NOMO-1 treated with dmso at 0.1 percent for 144 hours (cell line): Measurements from ENCODE around the gene TPK1.
"Not testable (repeated sequence)": the region's sequence is repeated elsewhere in the genome, so short reads cannot be mapped to it uniquely, and the experiment has no call there.

ENCODE experiments used
- DNase-seq: peaks from one replicate; lab custom pipeline; 2025; ENCODE audit not compliant: unreplicated experiment; lab: John Stamatoyannopoulos, UW

The TPK1 gene

GRCh38 chr7:144650439-144650838, 185.4 kb downstream of the TPK1 start:
- no peak for DNase-seq

- DNase-seq = no peak
Measured at GRCh38 chr7:144649120-144649519, 186.7 kb downstream of the TPK1 start.

DNA sequence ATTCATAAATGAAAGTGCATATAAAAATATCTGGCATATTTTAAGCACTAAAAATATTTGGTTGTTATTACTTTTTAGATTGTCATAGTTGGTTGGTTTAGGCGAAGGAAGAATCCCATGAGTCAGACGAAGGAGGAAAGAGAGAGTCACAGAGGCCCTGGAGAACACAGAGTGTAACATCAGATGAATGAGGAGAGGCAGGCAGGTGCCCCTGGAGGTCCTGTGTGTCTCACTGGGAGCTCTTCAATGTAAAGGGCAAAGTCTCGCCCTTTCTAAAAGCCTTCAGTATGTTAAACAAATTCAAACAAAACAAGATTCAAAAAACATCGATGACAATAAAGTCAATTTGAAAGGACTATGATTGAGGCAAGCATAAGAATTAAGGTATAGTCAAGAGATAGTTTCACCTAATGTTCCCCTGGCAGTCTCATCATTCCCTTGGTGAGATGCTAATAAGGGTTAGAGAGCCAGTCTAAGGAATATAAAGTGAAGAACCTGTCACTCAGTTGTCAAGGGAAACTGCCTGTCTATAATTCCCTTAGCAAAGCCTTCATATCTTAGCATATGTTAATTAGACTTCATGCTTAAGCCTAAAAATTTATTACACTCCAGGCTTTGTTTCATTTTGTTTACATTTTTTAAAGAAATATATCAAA, 194.3 kb downstream of the TPK1 start:
- DNase-seq = no peak

DNA sequence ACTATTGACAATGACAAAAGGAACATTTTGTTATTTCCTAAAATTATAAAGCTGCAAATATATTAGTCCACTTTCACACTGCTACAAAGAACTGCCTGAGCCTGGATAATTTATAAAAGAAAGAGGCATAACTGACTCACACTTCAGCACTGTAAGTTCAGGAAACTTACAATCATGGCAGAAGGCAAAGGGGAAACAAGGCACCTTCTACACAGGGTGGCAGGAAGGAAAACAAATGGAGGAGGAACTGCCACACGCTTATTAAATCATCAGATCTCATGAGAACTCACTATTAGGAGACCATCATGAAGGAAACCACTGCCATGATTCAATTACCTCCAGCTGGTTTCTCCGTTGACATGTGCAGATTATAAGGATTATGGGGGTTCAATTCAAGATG, 203.1 kb downstream of the TPK1 start:
- DNase-seq = no peak

GRCh38 chr7:144629598-144629997, 206.3 kb downstream of the TPK1 start:
- no peak for DNase-seq

DNA sequence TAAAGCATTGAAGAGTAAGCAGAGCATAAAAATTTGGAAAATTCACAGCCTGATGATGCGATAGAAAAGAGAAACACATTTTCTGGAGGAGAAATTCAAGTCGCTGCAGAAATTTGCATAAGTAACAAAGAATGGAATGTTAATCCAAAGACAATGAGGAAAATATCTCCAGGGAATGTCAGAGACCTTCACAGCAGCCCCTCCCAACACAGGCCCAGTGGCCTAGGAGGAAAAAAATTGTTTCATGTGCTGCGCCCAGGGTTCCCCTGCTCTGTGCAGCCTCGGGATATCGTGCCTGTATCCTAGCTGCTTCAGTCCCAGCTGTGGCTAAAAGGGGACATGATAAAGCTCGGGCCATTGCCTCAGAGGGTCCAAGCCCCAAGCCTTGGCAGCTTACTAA, 206.8 kb downstream of the TPK1 start:
- DNase-seq = no peak

DNA sequence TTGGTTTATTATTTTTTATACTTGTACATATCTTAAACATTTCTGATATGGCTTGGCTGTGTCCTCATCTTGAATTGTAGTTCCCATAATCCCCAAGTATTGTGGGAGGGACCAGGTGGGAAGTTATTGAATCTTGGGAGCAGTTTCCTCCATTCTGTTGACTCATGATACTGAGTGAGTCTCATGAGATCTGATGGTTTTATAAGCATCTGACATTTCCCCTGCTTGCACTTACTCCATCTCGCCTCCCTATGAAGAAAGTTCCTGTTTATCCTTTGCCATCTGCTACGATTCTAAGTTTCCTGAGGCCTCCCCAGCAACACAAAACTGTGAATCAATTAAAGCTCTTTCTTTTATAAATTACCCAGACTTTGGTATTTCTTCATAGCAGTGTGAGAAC, 207.7 kb downstream of the TPK1 start:
- no peak for DNase-seq

GRCh38 chr7:144622745-144623144, 213.1 kb downstream of the TPK1 start:
- no peak for DNase-seq

GRCh38 chr7:144606261-144606660, 229.6 kb downstream of the TPK1 start:
- DNase-seq = no peak

DNA sequence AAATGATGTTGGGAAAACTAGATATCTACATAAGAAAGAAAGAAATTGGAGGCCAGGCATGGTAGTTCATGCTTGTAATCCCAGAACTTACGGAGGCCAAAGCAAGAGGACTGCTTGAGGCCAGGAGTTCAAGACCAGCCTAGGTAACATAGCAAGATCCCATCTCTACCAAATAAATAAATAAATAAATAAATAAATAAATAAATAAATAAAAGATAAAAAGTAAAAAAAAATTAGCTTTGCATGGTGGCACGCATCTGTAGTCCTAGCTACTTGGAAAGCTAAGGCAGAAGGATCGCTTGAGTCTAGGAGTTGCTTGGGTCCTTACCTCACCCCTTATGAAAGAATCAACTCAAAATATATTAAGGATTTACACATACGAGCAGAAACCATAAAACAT, 238.9 kb downstream of the TPK1 start:
- DNase-seq = no peak

GRCh38 chr7:144594580-144594979, 241.3 kb downstream of the TPK1 start:
- no peak for DNase-seq

DNA sequence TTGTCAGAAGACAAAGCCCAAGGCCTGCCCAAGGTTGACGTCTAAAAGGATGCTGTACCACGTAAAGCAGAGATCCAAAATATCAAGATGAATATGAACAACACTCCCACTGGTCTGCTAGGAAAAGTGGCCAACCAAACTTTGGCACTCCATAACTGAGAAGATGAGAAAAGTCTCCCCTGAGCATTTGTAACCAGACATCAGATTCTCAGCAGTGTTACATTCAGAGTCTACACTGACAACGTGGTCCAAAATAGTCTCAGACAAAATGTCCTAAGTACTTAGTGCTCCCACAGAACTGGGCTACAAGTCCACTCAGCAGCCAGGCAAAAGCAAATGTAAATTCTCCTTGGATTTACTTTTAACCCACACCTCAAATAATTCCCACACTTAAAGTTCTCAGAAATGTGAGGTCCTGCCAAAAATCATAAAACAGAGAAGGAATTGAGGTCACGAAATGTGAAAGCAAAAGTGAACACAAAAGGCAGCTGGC, 247.2 kb downstream of the TPK1 start:
- DNase-seq = no peak

DNA sequence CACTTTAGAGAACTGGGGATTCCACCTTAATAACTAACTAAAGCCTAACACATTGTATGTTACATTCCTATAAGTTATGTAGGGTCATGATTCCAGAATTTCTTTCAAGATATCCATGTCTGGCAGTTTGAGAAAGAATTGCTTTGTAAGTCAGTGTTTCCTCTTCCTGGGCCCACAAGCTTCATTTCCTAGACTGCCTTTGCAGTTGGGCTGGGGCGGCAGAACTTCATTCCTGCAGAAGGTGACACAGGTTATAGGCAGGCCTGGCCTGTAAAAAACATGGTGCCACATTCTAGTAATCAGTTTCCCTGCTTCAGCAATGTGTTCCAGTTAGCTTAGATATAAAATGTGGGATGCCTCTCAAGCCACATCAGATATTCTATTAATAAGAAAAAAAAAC, 248.2 kb downstream of the TPK1 start:
- DNase-seq = no peak

DNA sequence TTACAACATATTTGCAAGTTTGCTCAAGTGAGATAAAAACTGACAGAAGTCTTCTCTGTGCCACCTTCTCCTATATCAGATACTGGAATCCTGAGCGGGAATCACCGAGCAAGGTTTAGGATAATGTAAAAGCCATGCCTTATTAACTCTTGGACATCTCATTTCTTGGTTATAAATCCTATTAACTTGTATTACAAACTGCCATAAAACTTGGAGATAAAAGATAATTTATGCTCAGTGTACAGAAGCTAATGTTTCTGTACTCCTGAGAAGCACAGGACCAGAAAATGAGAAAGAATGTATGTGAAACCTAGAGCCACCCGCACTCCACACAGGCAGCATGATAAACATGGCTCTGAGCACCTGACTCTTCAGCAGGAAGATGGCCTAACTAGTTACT, 251.1 kb downstream of the TPK1 start:
- DNase-seq = no peak

- no peak for DNase-seq
Measured at GRCh38 chr7:144579687-144580086, 256.2 kb downstream of the TPK1 start.

GRCh38 chr7:144575456-144575855, 260.4 kb downstream of the TPK1 start:
- DNase-seq = peak; percentile 0

DNA sequence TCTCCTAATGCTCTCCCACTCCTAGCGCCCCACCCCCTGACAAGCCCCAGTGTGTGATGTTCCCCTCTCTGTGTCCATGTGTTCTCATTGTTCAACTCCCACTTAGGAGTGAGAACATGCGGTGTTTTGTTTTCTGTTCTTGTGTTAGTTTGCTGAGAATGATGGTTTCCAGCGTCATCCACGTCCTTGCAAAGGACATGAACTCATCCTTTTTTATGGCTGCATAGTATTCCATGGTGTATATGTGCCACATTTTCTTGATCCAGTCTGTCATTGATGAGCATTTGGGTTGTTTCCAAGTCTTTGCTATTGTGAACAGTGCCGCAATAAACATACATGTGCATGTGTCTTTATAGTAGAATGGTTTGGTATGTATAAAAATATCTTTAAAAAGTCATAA, 261.1 kb downstream of the TPK1 start:
- not testable (repeated sequence) for DNase-seq

- no peak for DNase-seq
Measured at GRCh38 chr7:144568233-144568632, 267.6 kb downstream of the TPK1 start.

DNA sequence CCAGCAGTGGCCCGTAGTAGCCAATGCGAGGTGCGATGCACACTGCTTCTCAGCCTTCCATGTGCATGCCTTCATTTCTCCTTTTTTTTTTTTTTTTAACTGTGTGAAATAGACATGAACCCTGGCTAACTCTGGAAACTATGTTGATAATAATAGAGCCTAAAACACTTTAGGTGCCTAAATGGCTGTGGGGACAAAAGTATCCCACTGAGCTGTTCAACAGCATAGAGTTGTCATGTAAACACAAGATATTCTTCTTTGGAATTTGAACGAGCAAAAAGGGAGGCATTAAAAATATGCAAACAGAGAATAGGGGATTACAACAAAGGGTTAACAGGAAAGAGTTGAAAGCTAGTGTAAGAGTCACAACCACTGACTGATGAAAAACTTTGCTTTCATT, 270.3 kb downstream of the TPK1 start:
- DNase-seq = no peak

GRCh38 chr7:144549861-144550260, 286.0 kb downstream of the TPK1 start:
- no peak for DNase-seq

- DNase-seq = no peak
Measured at GRCh38 chr7:144548556-144548955, 287.3 kb downstream of the TPK1 start.

DNA sequence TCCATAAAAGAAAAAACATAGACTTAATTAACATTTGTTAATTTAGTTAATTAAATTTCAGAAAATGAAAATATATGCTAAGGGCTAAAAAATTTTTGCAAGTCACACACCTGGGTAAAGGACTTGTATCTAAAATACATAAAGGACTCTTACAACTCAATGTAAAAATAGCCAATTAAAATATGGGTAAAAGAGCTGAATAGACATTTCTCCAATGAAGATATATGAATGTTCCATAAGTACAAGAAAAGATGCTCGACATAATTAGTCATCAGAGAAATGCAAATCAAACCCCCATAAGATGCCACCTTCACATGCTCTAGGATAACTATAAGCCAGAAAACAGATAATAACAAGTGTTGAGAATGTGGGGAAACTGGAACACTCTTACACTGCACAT, 288.0 kb downstream of the TPK1 start:
- DNase-seq = no peak

DNA sequence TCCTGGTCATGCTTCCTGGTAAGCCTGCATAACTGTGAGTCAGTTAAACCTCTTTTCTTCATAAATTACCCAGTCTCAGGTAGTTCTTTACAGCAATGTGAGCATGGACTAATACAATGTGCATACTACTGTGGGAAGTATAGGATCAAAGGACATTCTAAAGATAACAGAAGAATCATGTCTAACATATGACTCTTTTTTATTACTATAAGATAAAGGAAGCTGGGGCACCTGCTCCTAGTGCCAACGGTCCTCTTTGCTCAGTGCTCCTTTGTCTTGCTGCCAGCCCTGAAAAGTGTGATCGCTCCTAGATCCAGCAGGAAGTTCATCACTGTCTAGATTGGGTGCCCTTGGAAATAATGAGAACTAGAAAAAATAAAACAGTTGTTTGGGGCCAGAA, 289.1 kb downstream of the TPK1 start:
- DNase-seq = no peak
